Measurements from ENCODE around the gene NSRP1. TPM values are rescaled to one million over a fixed set of nuclear protein-coding genes. Genes with fewer than 3 reads are reported as not detected.
"Not testable (repeated sequence)": the region's sequence is repeated elsewhere in the genome, so short reads cannot be mapped to it uniquely, and the experiment has no call there.

The NSRP1 gene
- total RNA-seq, 4 donors from 2014 or later, result 7.4 to 23.8 (median 17.8) TPM

GRCh38 chr17:30133197-30133596 lies 16.6 kb downstream of the NSRP1 start:
- no peak for TF ChIP-seq CTCF (IDR thresholded peaks at IDR 0.05)
- no peak for TF ChIP-seq POLR2A (IDR thresholded peaks at IDR 0.05)
- H3K4me3 ChIP-seq (ENCODE audit: low read depth, poor library complexity, severe bottlenecking), result no peak overlapping the region
- intact Hi-C loops (cut with DNase I; ENCODE audit: low total_unique reads), result no loop called here
- no peak for DNase-seq (ENCODE audit: low spot score in 2 of 2)
- WGBS, 2 donors, result 95 to 96% methylated on average over 3 of the region's 3 CpGs

GRCh38 chr17:30134551-30134950 lies 17.9 kb downstream of the NSRP1 start:
- no peak for DNase-seq (ENCODE audit: low spot score in 2 of 2)
- no peak for TF ChIP-seq CTCF (IDR thresholded peaks at IDR 0.05)
- TF ChIP-seq POLR2A (IDR thresholded peaks at IDR 0.05), result no peak
- intact Hi-C loops (cut with DNase I; ENCODE audit: low total_unique reads), result no loop called here
- no peak overlapping the region for H3K4me3 ChIP-seq (ENCODE audit: low read depth, poor library complexity, severe bottlenecking)

GRCh38 chr17:30137158-30137557 lies 20.5 kb downstream of the NSRP1 start:
- H3K4me3 ChIP-seq (ENCODE audit: low read depth, poor library complexity, severe bottlenecking), result no peak overlapping the region
- 96 to 97% methylated on average over 3 of the region's 3 CpGs for WGBS, 2 donors
- intact Hi-C loops (cut with DNase I; ENCODE audit: low total_unique reads), result no loop called here
- no peak for TF ChIP-seq POLR2A (IDR thresholded peaks at IDR 0.05)
- TF ChIP-seq CTCF (IDR thresholded peaks at IDR 0.05), result no peak
- no peak for DNase-seq (ENCODE audit: low spot score in 2 of 2)

GRCh38 chr17:30147860-30148259 lies 31.2 kb downstream of the NSRP1 start:
- DNase-seq (ENCODE audit: low spot score in 2 of 2); intact Hi-C loops (cut with DNase I; ENCODE audit: low total_unique reads): not testable (repeated sequence)
- 68 to 80% methylated on average over 6 of the region's 6 CpGs for whole genome bisulfite sequencing, 2 donors

GRCh38 chr17:30148376-30148775 lies 31.8 kb downstream of the NSRP1 start:
- intact Hi-C loops (cut with DNase I; ENCODE audit: low total_unique reads), result no loop called here
- no peak for DNase-seq (ENCODE audit: low spot score in 2 of 2)

More at GRCh38 chr17:30147860-30148259, 31.2 kb downstream of the NSRP1 start:
- H3K4me3 ChIP-seq (ENCODE audit: low read depth, poor library complexity, severe bottlenecking), result not testable (repeated sequence)

GRCh38 chr17:30151471-30151870 lies 34.9 kb downstream of the NSRP1 start:
- H3K4me3 ChIP-seq (ENCODE audit: low read depth, poor library complexity, severe bottlenecking), result no peak overlapping the region
- no peak for DNase-seq (ENCODE audit: low spot score in 2 of 2)
- intact Hi-C loops (cut with DNase I; ENCODE audit: low total_unique reads), result no loop called here
- 87 to 89% methylated on average over 4 of the region's 4 CpGs for WGBS, 2 donors
- no peak for TF ChIP-seq CTCF (IDR thresholded peaks at IDR 0.05)
- no peak for TF ChIP-seq POLR2A (IDR thresholded peaks at IDR 0.05)

More at GRCh38 chr17:30148376-30148775, 31.8 kb downstream of the NSRP1 start:
- 60 to 67% methylated on average over 1 of the region's 1 CpG for WGBS, 2 donors
- TF ChIP-seq CTCF (IDR thresholded peaks at IDR 0.05) (no peak), POLR2A (IDR thresholded peaks at IDR 0.05) (no peak)
- H3K4me3 ChIP-seq (ENCODE audit: low read depth, poor library complexity, severe bottlenecking), result no peak overlapping the region
